ENCODE results near the gene SH3BGR.

GRCh38 chr21:39531840-39532239 lies 80.1 kb downstream of the SH3BGR start:
- TF ChIP-seq, protein P1, sequence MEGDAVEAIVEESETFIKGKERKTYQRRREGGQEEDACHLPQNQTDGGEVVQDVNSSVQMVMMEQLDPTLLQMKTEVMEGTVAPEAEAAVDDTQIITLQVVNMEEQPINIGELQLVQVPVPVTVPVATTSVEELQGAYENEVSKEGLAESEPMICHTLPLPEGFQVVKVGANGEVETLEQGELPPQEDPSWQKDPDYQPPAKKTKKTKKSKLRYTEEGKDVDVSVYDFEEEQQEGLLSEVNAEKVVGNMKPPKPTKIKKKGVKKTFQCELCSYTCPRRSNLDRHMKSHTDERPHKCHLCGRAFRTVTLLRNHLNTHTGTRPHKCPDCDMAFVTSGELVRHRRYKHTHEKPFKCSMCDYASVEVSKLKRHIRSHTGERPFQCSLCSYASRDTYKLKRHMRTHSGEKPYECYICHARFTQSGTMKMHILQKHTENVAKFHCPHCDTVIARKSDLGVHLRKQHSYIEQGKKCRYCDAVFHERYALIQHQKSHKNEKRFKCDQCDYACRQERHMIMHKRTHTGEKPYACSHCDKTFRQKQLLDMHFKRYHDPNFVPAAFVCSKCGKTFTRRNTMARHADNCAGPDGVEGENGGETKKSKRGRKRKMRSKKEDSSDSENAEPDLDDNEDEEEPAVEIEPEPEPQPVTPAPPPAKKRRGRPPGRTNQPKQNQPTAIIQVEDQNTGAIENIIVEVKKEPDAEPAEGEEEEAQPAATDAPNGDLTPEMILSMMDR (IDR thresholded peaks at IDR 0.05 in 4 of 5, conservative IDR thresholded peaks at IDR 0.05 in 1 of 5), result no peak
- no peak for TF ChIP-seq POLR2A (IDR thresholded peaks at IDR 0.05)
